ENCODE measurements around the gene NFIX. TPM values are rescaled to one million over a fixed set of nuclear protein-coding genes. Genes with fewer than 3 reads are reported as not detected.

The NFIX gene
- total and polyA plus RNA-seq, 2 of the 13 experiments (the other 11 are each of a cell fraction or from before 2014, with no cell fraction given), result 3.4 to 5.4 TPM

DNA sequence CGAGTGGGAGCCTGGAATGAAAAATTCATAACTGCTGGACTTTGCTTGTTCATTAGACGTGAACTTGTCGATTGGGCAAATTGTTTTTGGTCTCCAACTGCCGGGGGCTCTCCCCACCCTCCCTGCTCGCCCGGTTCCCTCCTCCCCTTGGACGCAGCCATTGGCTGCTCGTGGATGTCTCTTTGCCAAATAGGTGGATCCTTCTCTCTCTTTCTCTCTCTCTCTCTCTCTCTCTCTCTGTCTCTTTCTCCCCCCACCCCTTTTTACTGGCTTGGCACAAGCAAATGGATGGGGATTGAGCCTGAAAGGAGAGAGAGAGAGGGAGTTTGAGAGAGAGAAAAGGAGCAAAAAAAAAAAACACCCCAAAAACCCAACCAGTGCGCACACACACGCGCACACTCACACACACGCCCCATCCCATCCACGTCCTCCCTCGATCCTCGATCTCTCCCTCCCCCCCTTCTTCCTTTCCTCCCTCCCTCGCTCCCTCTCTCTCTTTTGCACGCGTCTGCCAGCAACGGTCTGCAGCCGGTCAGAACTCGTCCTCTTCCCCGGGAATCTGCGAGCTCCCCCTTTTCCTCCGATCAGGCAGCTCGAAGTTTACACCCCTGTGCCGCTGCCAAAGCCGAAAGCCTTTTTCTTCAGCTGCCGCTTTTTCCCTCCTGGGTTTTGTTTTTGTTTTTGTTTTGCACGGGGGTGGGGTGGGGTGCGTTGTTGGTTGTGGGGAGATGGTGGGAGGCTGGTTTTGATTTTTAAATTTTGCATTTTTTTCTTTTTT is 27.8 kb downstream of the NFIX start (continued):
- TF ChIP-seq, protein P1, sequence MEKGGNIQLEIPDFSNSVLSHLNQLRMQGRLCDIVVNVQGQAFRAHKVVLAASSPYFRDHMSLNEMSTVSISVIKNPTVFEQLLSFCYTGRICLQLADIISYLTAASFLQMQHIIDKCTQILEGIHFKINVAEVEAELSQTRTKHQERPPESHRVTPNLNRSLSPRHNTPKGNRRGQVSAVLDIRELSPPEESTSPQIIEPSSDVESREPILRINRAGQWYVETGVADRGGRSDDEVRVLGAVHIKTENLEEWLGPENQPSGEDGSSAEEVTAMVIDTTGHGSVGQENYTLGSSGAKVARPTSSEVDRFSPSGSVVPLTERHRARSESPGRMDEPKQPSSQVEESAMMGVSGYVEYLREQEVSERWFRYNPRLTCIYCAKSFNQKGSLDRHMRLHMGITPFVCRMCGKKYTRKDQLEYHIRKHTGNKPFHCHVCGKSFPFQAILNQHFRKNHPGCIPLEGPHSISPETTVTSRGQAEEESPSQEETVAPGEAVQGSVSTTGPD (CRISPR knock-in tag; IDR thresholded peaks at IDR 0.05), result peak; percentile 77
- 0 out of 2 replicates have a peak, but pooled peaks have one; percentile 38 for TF ChIP-seq DMAP1 (CRISPR knock-in tag; IDR thresholded peaks at IDR 0.05)
- TF ChIP-seq, protein P2, sequence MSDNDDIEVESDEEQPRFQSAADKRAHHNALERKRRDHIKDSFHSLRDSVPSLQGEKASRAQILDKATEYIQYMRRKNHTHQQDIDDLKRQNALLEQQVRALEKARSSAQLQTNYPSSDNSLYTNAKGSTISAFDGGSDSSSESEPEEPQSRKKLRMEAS (IDR thresholded peaks at IDR 0.05), result peak; percentile 78

- DNase-seq (ENCODE audit: low spot score), result no peak
- TF ChIP-seq SRSF1 (optimal IDR thresholded peaks at IDR 0.05; ENCODE audit: low read depth, low read length) (no peak), ZNF574 (CRISPR knock-in tag; IDR thresholded peaks at IDR 0.05) (no peak), NR2F6 (IDR thresholded peaks at IDR 0.05) (no peak), NR2F6 (CRISPR knock-in tag; IDR thresholded peaks at IDR 0.05) (no peak), HIC2 (CRISPR knock-in tag; IDR thresholded peaks at IDR 0.05; ENCODE audit: low read depth) (no peak), RFX5 (IDR thresholded peaks at IDR 0.05; ENCODE audit: low read depth, low read length) (no peak), ELK4 (CRISPR knock-in tag; IDR thresholded peaks at IDR 0.05; ENCODE audit: borderline replicate concordance) (no peak), ZNF124 (CRISPR knock-in tag; IDR thresholded peaks at IDR 0.05) (no peak)
- no TSS peak for BruUV-seq (replicated peaks)
- H3K4me3 ChIP-seq (replicated peaks in 1 of 3; ENCODE audit: insufficient read depth in 1 of 3, low read depth in 2 of 3, low read length in 3 of 3), result peak overlapping the region; percentile 52 to 71 (median 62); a peak in 5 of 6 replicates
- H3K9me3 ChIP-seq (ENCODE audit: low read length), result no peaks in the 10 kb centered on the region
- intact Hi-C loops (cut with micrococcal nuclease; ENCODE audit: unreplicated experiment) (loop anchor here (5.0 kb wide), 1 partner anchor 39 kb away; no protein-coding TSS in a partner anchor), in situ Hi-C loops (cut with HindIII; ENCODE audit: extremely low pct_ligation_motif_present, low pct_unique_long_range_greater_than_20kb) (loop anchor here (5.0 kb wide), 2 partner anchors 36 to 39 kb away; no protein-coding TSS in a partner anchor)
- H4K20me1 ChIP-seq (ENCODE audit: insufficient read depth, low read length), result no peaks in the 10 kb centered on the region
- ATAC-seq, result no peak
- peaks cover 84% of the 10 kb centered on the region for H3K4me1 ChIP-seq (ENCODE audit: insufficient read depth, low read length)
- H3K27me3 ChIP-seq (ENCODE audit: control insufficient read depth in 1 of 2, insufficient read depth in 2 of 2, low read length in 2 of 2), result no peaks in the 10 kb centered on the region
- H3K27ac ChIP-seq (ENCODE audit: extremely low read length, insufficient read depth, low read length), result peak overlapping the region; percentile 73
- peaks cover 1 to 15% of the 10 kb centered on the region in 2 experiments; a peak in 2 of 5 replicates for H3K36me3 ChIP-seq (replicated peaks in 1 of 2; ENCODE audit: control insufficient read depth in 1 of 2, insufficient read depth in 2 of 2, low read length in 2 of 2)
- peaks cover 36% of the 10 kb centered on the region for H3K79me2 ChIP-seq (ENCODE audit: insufficient read depth, low read length)
- H3K9ac ChIP-seq (ENCODE audit: insufficient read depth, low read depth, low read length), result no peak overlapping the region
- ChIA-PET CTCF (ENCODE audit: low intra/inter-chr PET ratio, low total read pairs) (no interaction called here), POLR2A (interaction anchor here (0.7 to 3.6 kb wide), 6 partner anchors 8 to 37 kb away, joined by 3 to 31 read pairs (median 8); no protein-coding TSS in a partner anchor)
- H2AFZ ChIP-seq (ENCODE audit: low read length), result no peak overlapping the region
- no peak for FAIRE-seq
- 9% methylated on average over 8 of the region's 8 CpGs for WGBS (ENCODE audit: low lambda C conversion rate)
- H3K4me2 ChIP-seq (ENCODE audit: low read depth, low read length), result peak overlapping the region; percentile 90
These were observed 28.4 kb downstream of the NFIX start for GRCh38 chr19:13023656-13024055.
